Right cardiac atrium (tissue), 5 donors: ENCODE data around the gene AQP6. TPM values are rescaled to one million over a fixed set of nuclear protein-coding genes. Genes with fewer than 3 reads are reported as not detected.
A peak's percentile ranks its signal among the peaks of the same experiment; 100 is the strongest.
"Not testable (repeated sequence)": the region's sequence is repeated elsewhere in the genome, so short reads cannot be mapped to it uniquely, and the experiment has no call there.

Experiments
- ATAC-seq, 2 donors: fragments of 200-7000 bp; cut with Tn5 transposase; one replicate each; pipeline versions ENCODE4 v1.8.0 to v1.9.1; 2020; ENCODE audit warnings: moderate library complexity in 2 of 2, mild to moderate bottlenecking in 1 of 2
- DNase-seq, 3 donors: peaks; one replicate each; pipeline ENCODE4 v3.0.0-alpha.2; 2020
- H3K27ac ChIP-seq: one replicate; pipeline ENCODE4 v1.5.1; 2013; ENCODE audit warnings: mild to moderate bottlenecking, low read length, control low read depth, moderate library complexity
- H3K27me3 ChIP-seq: one replicate; pipeline ENCODE4 v1.6.1; 2013; ENCODE audit not compliant: control insufficient read depth, insufficient read depth
- H3K4me1 ChIP-seq: one replicate; pipeline ENCODE4 v1.6.1; 2013; ENCODE audit warnings: low read length; ENCODE audit not compliant: control insufficient read depth, insufficient read depth
- H3K4me3 ChIP-seq: one replicate; pipeline ENCODE4 v1.5.1; 2013; ENCODE audit warnings: low read length, control low read depth
- H3K9me3 ChIP-seq: one replicate; pipeline ENCODE4 v1.6.1; 2013; ENCODE audit warnings: low read length; ENCODE audit not compliant: control insufficient read depth
- WGBS: extraction: QIAGEN DNeasy Blood & Tissue Kit; methylation state at CpG from one replicate; pipeline ENCODE4 v1.1.7; 2013; 5-methylcytosine and 5-hydroxymethylcytosine counted together
- intact Hi-C, 4 donors: fragments of 100-400 bp; cut with DNase I; formaldehyde crosslinking; loops; one replicate each; pipeline versions ENCODE4 v1.11.0 to v1.14.0; 2022 to 2023
- polyA plus RNA-seq: library from polyadenylated mRNA; stranded (reverse); fragments of 200-250 nt; gene quantifications from one replicate; pipeline ENCODE4 v1.2.3, GENCODE V29; 2013
- total RNA-seq, 4 donors: library from RNA; stranded (reverse); fragmentation: NEBNext Ultra II Directional; extraction: Animal tissue kit (Norgen Biotek cat#: 25700); gene quantifications; one replicate each; pipeline ENCODE4 v1.2.1, GENCODE V29; 2021
- donor health status: healthy with polysubstance abuse.
- donor health status: DM: no; HTN: yes; CAD: no.
- donor health status: DM: no; HTN: no; CAD: no.
- donor health status: DM: no; HTN: yes; CAD: no; lungs with severe emphysema.
- donor health status: DM: yes; HTN: yes; CAD: no.

Gene AQP6
- total and polyA plus RNA-seq, 5 donors, result 0.15 to 0.32 (median 0.21) TPM; not detected in 1

DNA sequence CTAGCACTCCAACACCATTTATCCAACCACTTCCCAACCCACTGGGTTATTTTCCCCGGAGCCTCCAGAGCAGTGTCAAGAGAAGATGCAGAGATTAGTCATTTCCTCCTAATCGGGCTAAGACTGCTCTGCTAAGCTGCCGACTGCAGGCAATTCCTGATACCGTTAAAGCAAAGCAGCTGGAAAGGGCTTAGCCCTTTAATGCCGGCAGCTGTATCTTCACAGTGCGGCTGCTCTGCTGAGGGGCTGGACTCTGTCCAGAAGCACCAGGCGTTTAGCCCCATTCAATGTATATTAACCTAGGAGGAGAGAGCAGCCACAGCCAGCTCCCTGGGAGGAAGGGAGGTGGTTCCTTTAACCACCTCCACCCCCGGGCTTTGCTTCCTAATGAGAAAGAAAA lies 11.1 kb downstream of the AQP6 start:
- H3K27ac ChIP-seq, result no peak overlapping the region
- 3% methylated on average over 8 of the region's 8 CpGs for WGBS
- peaks cover 3% of the 10 kb centered on the region for H3K4me1 ChIP-seq
- no peak overlapping the region for H3K4me3 ChIP-seq
- intact Hi-C loops, result no loop called here
- no peaks in the 10 kb centered on the region for H3K27me3 ChIP-seq
- no peaks in the 10 kb centered on the region for H3K9me3 ChIP-seq
- peak; percentile 74 to 92 for ATAC-seq
- peak in 1 of 3 donors; percentile 47 for DNase-seq

DNA sequence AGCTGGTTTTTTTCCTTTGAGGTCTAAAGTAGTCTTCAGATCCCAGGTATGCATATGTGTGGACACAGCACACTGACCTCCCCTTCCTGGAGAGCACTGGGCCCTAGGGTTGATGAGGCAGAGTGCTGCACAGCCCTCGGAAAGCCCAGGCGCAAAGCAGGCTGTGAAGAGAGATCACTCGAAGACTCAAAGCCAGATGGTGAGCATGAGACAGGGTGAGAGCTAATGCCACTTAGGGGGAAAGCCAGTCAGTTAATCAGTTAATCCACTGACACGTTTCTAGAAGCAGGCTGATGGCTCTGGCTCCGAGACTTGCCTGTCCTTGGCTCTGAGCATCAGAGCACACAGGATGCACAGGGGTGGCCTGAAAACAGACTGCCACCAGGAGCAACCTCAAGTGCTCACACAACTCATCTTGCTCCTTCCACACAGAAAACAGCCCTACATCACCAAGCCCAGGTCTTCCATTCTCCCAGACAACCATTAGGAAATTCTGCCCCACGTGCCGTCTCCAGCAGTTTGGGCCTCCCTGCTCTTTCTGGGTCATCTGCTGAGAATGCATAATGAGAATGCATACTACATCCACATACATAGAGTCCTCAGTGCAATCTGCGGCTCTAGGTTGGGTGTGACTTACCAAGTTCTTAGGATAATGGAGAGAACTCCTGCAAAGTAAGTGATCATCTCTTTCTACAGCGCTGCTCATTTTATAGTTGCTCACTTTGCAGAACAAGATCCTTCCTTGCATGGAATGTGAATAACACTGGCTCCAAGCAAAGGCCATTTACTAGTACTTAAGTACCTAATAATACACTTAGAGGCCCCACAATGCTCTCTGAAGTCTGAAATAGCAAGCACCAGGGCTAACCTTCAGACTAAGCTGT lies 12.0 kb downstream of the AQP6 start:
- DNase-seq (no peak), ATAC-seq (peak in 1 of 2 donors; percentile 21)
- 81% methylated on average over 9 of the region's 9 CpGs for WGBS
- Histone ChIP-seq H3K4me3 (no peak overlapping the region), H3K27me3 (no peaks in the 10 kb centered on the region), H3K4me1 (peaks cover 3% of the 10 kb centered on the region), H3K27ac (no peak overlapping the region), H3K9me3 (no peaks in the 10 kb centered on the region)
- intact Hi-C loops, result no loop called here

GRCh38 chr12:49985981-49986380 lies 13.2 kb downstream of the AQP6 start:
- ATAC-seq, result no peak
- WGBS, result 92% methylated on average over 5 of the region's 5 CpGs
- no peaks in the 10 kb centered on the region for H3K9me3 ChIP-seq
- peaks cover 3% of the 10 kb centered on the region for H3K4me1 ChIP-seq
- DNase-seq, result no peak
- H3K27me3 ChIP-seq, result no peaks in the 10 kb centered on the region
- no peak overlapping the region for H3K4me3 ChIP-seq
- intact Hi-C loops, result no loop called here
- H3K27ac ChIP-seq, result no peak overlapping the region

DNA sequence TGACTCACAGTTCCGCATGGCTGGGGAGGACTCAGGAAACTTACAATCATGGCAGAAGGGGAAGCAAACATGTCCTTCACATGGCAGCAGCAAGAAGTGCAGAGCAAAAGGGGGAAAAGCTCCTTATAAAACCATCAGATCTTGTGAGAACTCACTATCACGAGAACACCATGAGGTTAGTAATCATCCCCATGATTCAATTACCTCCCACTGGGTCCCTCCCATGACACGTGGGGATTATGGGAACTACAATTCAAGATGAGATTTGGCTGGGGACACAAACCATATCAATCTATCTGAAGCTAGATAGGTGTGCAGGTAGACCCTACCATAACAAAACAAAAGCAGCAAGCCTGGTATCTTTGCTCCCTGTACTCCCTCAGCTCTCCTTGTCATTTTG lies 13.7 kb downstream of the AQP6 start:
- H3K4me3 ChIP-seq, intact Hi-C loops, H3K9me3 ChIP-seq, ATAC-seq, H3K27ac ChIP-seq, H3K27me3 ChIP-seq, H3K4me1 ChIP-seq, DNase-seq: not testable (repeated sequence)
- 89% methylated on average over 3 of the region's 3 CpGs for WGBS

DNA sequence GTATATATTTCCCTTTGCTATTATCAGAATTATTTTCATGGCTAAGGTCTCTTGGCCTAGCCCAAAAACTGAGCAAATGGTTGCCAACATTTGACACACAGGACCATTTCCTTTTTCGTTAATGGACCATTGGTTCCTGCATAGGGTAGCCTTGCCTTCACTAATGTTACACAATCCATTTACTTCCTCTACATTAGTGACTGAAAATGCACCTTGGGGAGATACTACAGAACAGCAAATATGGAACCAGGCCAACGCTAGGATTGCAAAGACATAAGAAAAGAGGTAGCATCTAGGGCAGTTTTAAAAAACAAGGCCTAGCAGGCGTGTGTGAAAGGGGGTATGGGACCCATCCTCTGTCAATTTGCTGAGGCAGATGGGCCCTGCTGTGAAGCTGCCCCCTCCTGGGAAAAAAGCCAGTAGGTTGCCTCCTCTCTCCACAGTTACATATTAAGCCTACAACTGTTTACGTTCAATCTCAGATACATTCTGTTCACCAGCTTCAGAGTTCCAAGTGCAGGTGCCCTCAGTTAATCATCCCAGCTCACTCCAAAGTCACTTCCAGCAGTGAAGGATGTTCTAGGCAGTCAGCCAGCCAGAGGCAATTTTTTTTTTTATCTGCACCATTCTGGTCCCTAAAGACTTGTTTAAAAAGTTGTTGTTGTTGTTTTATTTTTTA lies 15.0 kb downstream of the AQP6 start:
- Histone ChIP-seq H3K9me3 (no peaks in the 10 kb centered on the region), H3K4me3 (no peak overlapping the region), H3K4me1 (peaks cover 3% of the 10 kb centered on the region), H3K27ac (no peak overlapping the region), H3K27me3 (no peaks in the 10 kb centered on the region)
- intact Hi-C loops, result no loop called here
- 75% methylated on average over 4 of the region's 4 CpGs for WGBS
- no peak for ATAC-seq
- no peak for DNase-seq

GRCh38 chr12:49989400-49989799 lies 16.7 kb downstream of the AQP6 start:
- ATAC-seq, DNase-seq, H3K27ac ChIP-seq, H3K4me1 ChIP-seq, H3K27me3 ChIP-seq, H3K4me3 ChIP-seq, intact Hi-C loops, H3K9me3 ChIP-seq: not testable (repeated sequence)
- 65% methylated on average over 2 of the region's 2 CpGs for WGBS

- Histone ChIP-seq H3K27me3 (no peaks in the 10 kb centered on the region), H3K4me1 (no peaks in the 10 kb centered on the region), H3K9me3 (no peaks in the 10 kb centered on the region), H3K27ac (no peak overlapping the region), H3K4me3 (no peak overlapping the region)
- no peak for ATAC-seq
- intact Hi-C loops, result no loop called here
- WGBS, result 83% methylated on average over 4 of the region's 4 CpGs
- DNase-seq, result no peak
Observed at GRCh38 chr12:49990273-49990672, 17.5 kb downstream of the AQP6 start.

DNA sequence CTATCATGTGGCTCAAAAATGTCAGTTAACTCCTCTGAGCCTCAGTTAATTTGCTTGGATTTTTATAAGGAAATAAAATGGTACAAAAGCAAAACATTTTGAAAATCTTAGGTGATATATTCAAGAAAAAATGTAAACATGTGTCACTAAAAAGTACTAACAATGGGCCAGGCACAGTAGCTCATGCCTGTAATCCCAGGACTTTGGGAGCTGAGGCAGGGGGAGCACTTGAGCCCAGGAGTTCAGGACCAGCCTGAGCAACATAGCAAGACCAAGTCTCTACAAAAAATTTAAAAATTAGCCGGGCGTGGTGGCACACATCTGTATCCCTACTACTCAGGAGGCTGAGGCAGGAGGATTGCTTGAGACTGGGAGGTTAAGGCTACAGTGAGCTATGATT lies 25.7 kb downstream of the AQP6 start:
- ATAC-seq (no peak), DNase-seq (no peak)
- no peaks in the 10 kb centered on the region for H3K27me3 ChIP-seq
- 92% methylated on average over 2 of the region's 2 CpGs for WGBS
- H3K27ac ChIP-seq, result no peak overlapping the region
- intact Hi-C loops, result no loop called here
- no peak overlapping the region for H3K4me3 ChIP-seq
- no peaks in the 10 kb centered on the region for H3K4me1 ChIP-seq
- H3K9me3 ChIP-seq, result no peaks in the 10 kb centered on the region

- Histone ChIP-seq H3K9me3 (no peaks in the 10 kb centered on the region), H3K27me3 (no peaks in the 10 kb centered on the region), H3K4me3 (no peak overlapping the region), H3K27ac (no peak overlapping the region), H3K4me1 (peaks cover 2% of the 10 kb centered on the region)
- no peak for DNase-seq
- intact Hi-C loops, result no loop called here
- 55% methylated on average over 2 of the region's 2 CpGs for WGBS
- no peak for ATAC-seq
Observed at GRCh38 chr12:50003595-50003994, 30.8 kb downstream of the AQP6 start.

GRCh38 chr12:50004696-50005095 lies 31.9 kb downstream of the AQP6 start:
- intact Hi-C loops, result no loop called here
- H3K9me3 ChIP-seq, result no peaks in the 10 kb centered on the region
- no peaks in the 10 kb centered on the region for H3K27me3 ChIP-seq
- peaks cover 2% of the 10 kb centered on the region for H3K4me1 ChIP-seq
- H3K27ac ChIP-seq, result no peak overlapping the region
- ATAC-seq, result no peak
- no peak overlapping the region for H3K4me3 ChIP-seq
- no peak for DNase-seq

DNA sequence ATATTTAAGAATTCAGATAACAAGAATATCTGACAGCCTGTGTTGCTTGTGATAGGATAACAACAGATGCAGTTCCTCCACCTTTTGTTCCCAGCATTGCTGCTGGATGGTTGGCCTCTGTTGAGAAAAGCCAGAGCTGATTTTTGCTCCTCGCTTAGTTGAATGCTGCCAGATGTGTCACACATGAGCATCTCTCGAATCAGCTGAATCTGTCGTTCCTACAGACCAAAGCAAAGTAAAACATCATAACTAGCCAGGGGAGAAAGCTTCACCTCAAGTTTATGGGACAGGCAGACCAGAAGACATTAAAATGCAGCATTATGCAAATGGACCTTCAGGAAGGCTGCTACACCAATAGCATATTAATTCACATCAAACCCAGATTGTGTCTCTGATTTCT lies 32.4 kb downstream of the AQP6 start:
- 66% methylated on average over 3 of the region's 3 CpGs for WGBS
- ATAC-seq (no peak), DNase-seq (no peak)
- no peaks in the 10 kb centered on the region for H3K9me3 ChIP-seq
- H3K27me3 ChIP-seq, result no peaks in the 10 kb centered on the region
- no peak overlapping the region for H3K27ac ChIP-seq
- peaks cover 2% of the 10 kb centered on the region for H3K4me1 ChIP-seq
- intact Hi-C loops, result no loop called here
- H3K4me3 ChIP-seq, result no peak overlapping the region
